Activated T-helper 1 cell treated with anti-CD3 and anti-CD28 coated beads, Interleukin-2, amount 50 U/mL, for 16 hours (primary cell): ENCODE results near the gene HBB.

Experiments used
- DNase-seq, 2 donors: peaks; one replicate each; pipeline ENCODE4 v3.0.0-alpha.2; 2020; ENCODE audit warnings: low read depth in 1 of 2, low spot score in 1 of 2

HBB gene

GRCh38 chr11:5247472-5248192 is 20.8 kb upstream of the HBB start:
- DNase-seq, result no peak

GRCh38 chr11:5246772-5247471 is 20.1 kb upstream of the HBB start:
- no peak for DNase-seq

GRCh38 chr11:5245155-5245554 is 18.3 kb upstream of the HBB start:
- no peak for DNase-seq

- no peak for DNase-seq
Measured at GRCh38 chr11:5243816-5244180, 16.9 kb upstream of the HBB start.

GRCh38 chr11:5242933-5243815 is 16.3 kb upstream of the HBB start:
- no peak for DNase-seq

- no peak for DNase-seq
Measured at GRCh38 chr11:5242208-5242607, 15.3 kb upstream of the HBB start.

GRCh38 chr11:5241458-5241857 is 14.6 kb upstream of the HBB start:
- DNase-seq, result no peak

- DNase-seq, result no peak
Measured at GRCh38 chr11:5240458-5240857, 13.6 kb upstream of the HBB start.

- DNase-seq, result no peak
Measured at GRCh38 chr11:5240056-5240455, 13.2 kb upstream of the HBB start.

GRCh38 chr11:5239046-5239445 is 12.2 kb upstream of the HBB start:
- DNase-seq, result no peak

- DNase-seq, result no peak
Measured at GRCh38 chr11:5238486-5238885, 11.6 kb upstream of the HBB start.

GRCh38 chr11:5237420-5237819 is 10.5 kb upstream of the HBB start:
- no peak for DNase-seq

GRCh38 chr11:5235364-5236095 is 8.7 kb upstream of the HBB start:
- no peak for DNase-seq

GRCh38 chr11:5234381-5234834 is 7.5 kb upstream of the HBB start, which contains the start of gene HBD:
HBD (minus strand) TSS chr11:5234483; CDS start chr11:5234433, 50 bp downstream.
- DNase-seq, result no peak

- no peak for DNase-seq
Measured at GRCh38 chr11:5233307-5233706, 6.4 kb upstream of the HBB start.

- no peak for DNase-seq
Measured at GRCh38 chr11:5232821-5233220, 6.0 kb upstream of the HBB start.

- DNase-seq, result no peak
Measured at GRCh38 chr11:5232176-5232575, 5.3 kb upstream of the HBB start.

GRCh38 chr11:5231111-5231510 is 4.2 kb upstream of the HBB start:
- DNase-seq, result no peak

GRCh38 chr11:5230266-5230665 is 3.4 kb upstream of the HBB start:
- DNase-seq, result no peak

- no peak for DNase-seq
Measured at GRCh38 chr11:5229796-5230195, 2.9 kb upstream of the HBB start.

- DNase-seq, result no peak
Measured at GRCh38 chr11:5229356-5229755, 2.5 kb upstream of the HBB start.
